Measurements from ENCODE around the gene TRAPPC6A. TPM values are rescaled to one million over a fixed set of nuclear protein-coding genes. Genes with fewer than 3 reads are reported as not detected.

TRAPPC6A gene
- total RNA-seq, 2 donors from 2014 or later = 56.6 to 79.1 TPM

DNA sequence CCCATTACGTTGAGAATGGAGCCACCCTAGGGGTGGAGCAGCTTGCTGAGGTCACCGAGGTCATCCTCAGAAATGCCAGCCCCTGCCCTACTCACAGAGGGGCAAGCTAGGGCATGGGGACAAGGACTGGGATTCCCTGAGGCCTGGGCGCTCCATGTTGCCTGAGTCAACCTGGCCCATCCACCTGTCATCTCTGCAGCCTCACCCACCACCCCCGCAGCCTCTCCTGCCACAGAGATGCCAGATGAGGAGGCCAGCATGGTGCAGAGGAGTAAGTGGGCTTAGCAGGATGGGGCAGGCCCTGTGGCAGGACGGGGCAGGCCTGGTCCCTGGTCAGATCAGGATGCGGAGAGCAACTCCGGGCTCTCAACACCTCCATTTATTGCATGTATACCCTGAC, 26.7 kb downstream of the TRAPPC6A start:
- H3K27ac ChIP-seq (ENCODE audit: low read depth, low read length) = no peak overlapping the region
- peaks cover 9% of the 10 kb centered on the region for H3K4me1 ChIP-seq (ENCODE audit: control insufficient read depth, insufficient read depth, low read length)
- peaks cover 4% of the 10 kb centered on the region for H3K36me3 ChIP-seq (ENCODE audit: control insufficient read depth, insufficient read depth, low read length)
- no peak overlapping the region for H3K9ac ChIP-seq (ENCODE audit: extremely low read depth, low read length, poor library complexity, severe bottlenecking)
- Mint-ChIP-seq H3K4me1 (peaks cover 9% of the 10 kb centered on the region), H3K27me3 (ENCODE audit: insufficient read depth) (peaks cover 54% of the 10 kb centered on the region), H3K27ac (no peak overlapping the region), H3K9me3 (peaks cover 4% of the 10 kb centered on the region), H3K36me3 (ENCODE audit: low read depth) (peaks cover 10% of the 10 kb centered on the region), H3K4me3 (no peak overlapping the region)
- TF ChIP-seq, protein P1, sequence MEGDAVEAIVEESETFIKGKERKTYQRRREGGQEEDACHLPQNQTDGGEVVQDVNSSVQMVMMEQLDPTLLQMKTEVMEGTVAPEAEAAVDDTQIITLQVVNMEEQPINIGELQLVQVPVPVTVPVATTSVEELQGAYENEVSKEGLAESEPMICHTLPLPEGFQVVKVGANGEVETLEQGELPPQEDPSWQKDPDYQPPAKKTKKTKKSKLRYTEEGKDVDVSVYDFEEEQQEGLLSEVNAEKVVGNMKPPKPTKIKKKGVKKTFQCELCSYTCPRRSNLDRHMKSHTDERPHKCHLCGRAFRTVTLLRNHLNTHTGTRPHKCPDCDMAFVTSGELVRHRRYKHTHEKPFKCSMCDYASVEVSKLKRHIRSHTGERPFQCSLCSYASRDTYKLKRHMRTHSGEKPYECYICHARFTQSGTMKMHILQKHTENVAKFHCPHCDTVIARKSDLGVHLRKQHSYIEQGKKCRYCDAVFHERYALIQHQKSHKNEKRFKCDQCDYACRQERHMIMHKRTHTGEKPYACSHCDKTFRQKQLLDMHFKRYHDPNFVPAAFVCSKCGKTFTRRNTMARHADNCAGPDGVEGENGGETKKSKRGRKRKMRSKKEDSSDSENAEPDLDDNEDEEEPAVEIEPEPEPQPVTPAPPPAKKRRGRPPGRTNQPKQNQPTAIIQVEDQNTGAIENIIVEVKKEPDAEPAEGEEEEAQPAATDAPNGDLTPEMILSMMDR (conservative IDR thresholded peaks at IDR 0.05) = no peak
- no peaks in the 10 kb centered on the region for H3K9me3 ChIP-seq (ENCODE audit: control insufficient read depth, low read length)
- peaks cover 3% of the 10 kb centered on the region for H3K27me3 ChIP-seq (ENCODE audit: control insufficient read depth, insufficient read depth, low read length, poor library complexity, severe bottlenecking)
- H3K4me3 ChIP-seq (ENCODE audit: low read length) = no peak overlapping the region
- WGBS, 2 experiments (ENCODE audit: insufficient coverage in 1 of 2, insufficient read length in 1 of 2) = 79 to 98% methylated on average over 2 to 7 of the region's 7 CpGs
- DNase-seq = no peak

DNA sequence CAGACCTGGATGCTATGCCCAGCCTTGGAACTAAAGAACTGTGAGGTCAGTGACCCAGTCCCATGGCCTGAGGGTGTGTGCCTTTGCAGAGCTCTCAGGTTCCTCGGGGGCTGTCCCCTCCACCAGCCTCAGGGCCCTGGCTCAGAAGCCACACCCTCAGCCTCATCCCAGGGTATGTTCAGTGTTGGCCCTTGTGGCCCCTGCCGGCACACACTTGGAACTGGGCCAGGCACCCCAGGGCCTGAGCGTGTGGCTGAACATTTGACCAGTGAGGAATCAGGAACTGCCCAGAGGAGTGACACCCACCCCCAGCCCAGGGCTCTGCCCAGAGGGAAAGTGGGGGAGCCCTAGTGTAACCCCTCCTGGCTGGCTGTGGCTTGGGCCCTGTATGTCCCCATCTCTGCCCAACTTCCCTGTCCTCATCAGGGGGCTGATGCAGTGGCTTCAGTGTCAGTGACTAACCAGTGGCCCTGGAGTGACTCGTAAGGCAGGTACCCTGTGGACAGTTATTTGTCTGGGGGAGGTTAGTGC, 27.2 kb downstream of the TRAPPC6A start:
- 89 to 94% methylated on average over 3 to 4 of the region's 4 CpGs for WGBS, 2 experiments (ENCODE audit: insufficient coverage in 1 of 2, insufficient read length in 1 of 2)
- peaks cover 4% of the 10 kb centered on the region for H3K9me3 Mint-ChIP-seq
- H3K27me3 Mint-ChIP-seq (ENCODE audit: insufficient read depth) = peaks cover 50% of the 10 kb centered on the region

DNA sequence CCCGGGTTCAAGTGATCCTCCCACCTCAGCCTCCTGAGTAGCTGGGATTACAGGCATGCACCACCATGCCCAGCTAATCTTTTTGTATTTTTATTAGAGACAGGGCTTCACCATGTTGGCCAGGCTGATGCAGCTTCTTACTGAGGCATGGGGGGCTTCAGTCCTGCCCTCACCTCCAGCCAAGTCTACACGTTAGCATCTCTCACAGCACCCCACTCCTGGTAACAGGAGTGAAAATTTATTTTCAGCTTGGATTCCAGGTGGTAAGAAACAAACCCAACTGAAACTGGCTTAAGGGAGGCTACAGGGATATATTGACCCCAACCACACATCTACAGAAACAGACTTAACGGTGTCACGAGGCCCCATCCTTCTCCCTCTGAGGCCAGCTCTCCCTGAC, 27.9 kb downstream of the TRAPPC6A start:
- Histone ChIP-seq H3K9ac (ENCODE audit: extremely low read depth, low read length, poor library complexity, severe bottlenecking) (no peak overlapping the region), H3K27ac (ENCODE audit: low read depth, low read length) (no peak overlapping the region), H3K27me3 (ENCODE audit: control insufficient read depth, insufficient read depth, low read length, poor library complexity, severe bottlenecking) (peaks cover 3% of the 10 kb centered on the region), H3K36me3 (ENCODE audit: control insufficient read depth, insufficient read depth, low read length) (peaks cover 8% of the 10 kb centered on the region), H3K9me3 (ENCODE audit: control insufficient read depth, low read length) (no peaks in the 10 kb centered on the region), H3K4me3 (ENCODE audit: low read length) (no peak overlapping the region), H3K4me1 (ENCODE audit: control insufficient read depth, insufficient read depth, low read length) (peaks cover 6% of the 10 kb centered on the region)
- peaks cover 8% of the 10 kb centered on the region for H3K4me1 Mint-ChIP-seq
- WGBS, 2 experiments (ENCODE audit: insufficient coverage in 1 of 2, insufficient read length in 1 of 2) = 89 to 96% methylated on average over 3 of the region's 4 CpGs
- H3K27ac Mint-ChIP-seq = no peak overlapping the region
- no peak overlapping the region for H3K4me3 Mint-ChIP-seq
- peaks cover 4% of the 10 kb centered on the region for H3K9me3 Mint-ChIP-seq
- TF ChIP-seq, protein P1 (conservative IDR thresholded peaks at IDR 0.05) = no peak
- H3K36me3 Mint-ChIP-seq (ENCODE audit: low read depth) = peaks cover 13% of the 10 kb centered on the region
- peaks cover 44% of the 10 kb centered on the region for H3K27me3 Mint-ChIP-seq (ENCODE audit: insufficient read depth)
- no peak for DNase-seq

More for the DNA sequence above, 27.2 kb downstream of the TRAPPC6A start:
- TF ChIP-seq, protein P1 (conservative IDR thresholded peaks at IDR 0.05) = no peak
- H3K4me1 Mint-ChIP-seq = peaks cover 8% of the 10 kb centered on the region
- peaks cover 3% of the 10 kb centered on the region for H3K27me3 ChIP-seq (ENCODE audit: control insufficient read depth, insufficient read depth, low read length, poor library complexity, severe bottlenecking)
- no peak overlapping the region for H3K27ac Mint-ChIP-seq
- H3K36me3 Mint-ChIP-seq (ENCODE audit: low read depth) = peaks cover 13% of the 10 kb centered on the region
- peaks cover 8% of the 10 kb centered on the region for H3K36me3 ChIP-seq (ENCODE audit: control insufficient read depth, insufficient read depth, low read length)
- no peak overlapping the region for H3K27ac ChIP-seq (ENCODE audit: low read depth, low read length)
- no peak for DNase-seq
- peaks cover 6% of the 10 kb centered on the region for H3K4me1 ChIP-seq (ENCODE audit: control insufficient read depth, insufficient read depth, low read length)
- H3K9me3 ChIP-seq (ENCODE audit: control insufficient read depth, low read length) = no peaks in the 10 kb centered on the region
- no peak overlapping the region for H3K9ac ChIP-seq (ENCODE audit: extremely low read depth, low read length, poor library complexity, severe bottlenecking)
- no peak overlapping the region for H3K4me3 ChIP-seq (ENCODE audit: low read length)
- no peak overlapping the region for H3K4me3 Mint-ChIP-seq
